Muscle layer of duodenum (tissue), 2 donors: Measurements from ENCODE around the gene NAPA.

Experiments
- H3K27ac ChIP-seq: one replicate; pipeline ENCODE4 v1.7.0; 2013; ENCODE audit warnings: mild to moderate bottlenecking, low read length
- H3K27me3 ChIP-seq: one replicate; pipeline ENCODE4 v1.7.0; 2013; ENCODE audit warnings: low read depth, mild to moderate bottlenecking, control low read depth, low read length
- H3K36me3 ChIP-seq, 2 donors: one replicate each; pipeline ENCODE4 v1.7.0; 2013; ENCODE audit warnings: low read length in 2 of 2, control low read depth in 1 of 2, mild to moderate bottlenecking in 1 of 2; ENCODE audit not compliant: insufficient read depth in 2 of 2, control insufficient read depth in 1 of 2
- H3K4me1 ChIP-seq, 2 donors: one replicate each; pipeline ENCODE4 v1.7.0; 2013; ENCODE audit warnings: low read length in 2 of 2, mild to moderate bottlenecking in 2 of 2, control low read depth in 1 of 2, moderate library complexity in 1 of 2; ENCODE audit not compliant: insufficient read depth in 2 of 2, control insufficient read depth in 1 of 2
- H3K4me3 ChIP-seq, 2 donors: one replicate each; pipeline ENCODE4 v1.7.0; 2013; ENCODE audit warnings: low read length in 2 of 2, low read depth in 1 of 2, mild to moderate bottlenecking in 1 of 2
- H3K9me3 ChIP-seq, 2 donors: one replicate each; pipeline ENCODE4 v1.7.0; 2013; ENCODE audit warnings: low read length in 2 of 2, control low read depth in 1 of 2, mild to moderate bottlenecking in 1 of 2; ENCODE audit not compliant: control insufficient read depth in 1 of 2
- donor health status: healthy.

NAPA gene

GRCh38 chr19:47509170-47509847, 5.6 kb downstream of the NAPA start:
- H3K4me3 ChIP-seq = no peak overlapping the region
- peaks cover 3 to 12% of the 10 kb centered on the region in 2 donors for H3K36me3 ChIP-seq
- no peaks in the 10 kb centered on the region for H3K27me3 ChIP-seq
- H3K4me1 ChIP-seq = peaks cover 39 to 69% of the 10 kb centered on the region in 2 donors
- no peaks in the 10 kb centered on the region for H3K9me3 ChIP-seq
- no peak overlapping the region for H3K27ac ChIP-seq

- Histone ChIP-seq H3K9me3 (no peaks in the 10 kb centered on the region), H3K27ac (no peak overlapping the region), H3K27me3 (no peaks in the 10 kb centered on the region), H3K4me3 (no peak overlapping the region), H3K4me1 (peaks cover 39 to 63% of the 10 kb centered on the region in 2 donors), H3K36me3 (peaks cover 6 to 14% of the 10 kb centered on the region in 2 donors)
These were observed 6.1 kb downstream of the NAPA start for GRCh38 chr19:47508721-47509120.

DNA sequence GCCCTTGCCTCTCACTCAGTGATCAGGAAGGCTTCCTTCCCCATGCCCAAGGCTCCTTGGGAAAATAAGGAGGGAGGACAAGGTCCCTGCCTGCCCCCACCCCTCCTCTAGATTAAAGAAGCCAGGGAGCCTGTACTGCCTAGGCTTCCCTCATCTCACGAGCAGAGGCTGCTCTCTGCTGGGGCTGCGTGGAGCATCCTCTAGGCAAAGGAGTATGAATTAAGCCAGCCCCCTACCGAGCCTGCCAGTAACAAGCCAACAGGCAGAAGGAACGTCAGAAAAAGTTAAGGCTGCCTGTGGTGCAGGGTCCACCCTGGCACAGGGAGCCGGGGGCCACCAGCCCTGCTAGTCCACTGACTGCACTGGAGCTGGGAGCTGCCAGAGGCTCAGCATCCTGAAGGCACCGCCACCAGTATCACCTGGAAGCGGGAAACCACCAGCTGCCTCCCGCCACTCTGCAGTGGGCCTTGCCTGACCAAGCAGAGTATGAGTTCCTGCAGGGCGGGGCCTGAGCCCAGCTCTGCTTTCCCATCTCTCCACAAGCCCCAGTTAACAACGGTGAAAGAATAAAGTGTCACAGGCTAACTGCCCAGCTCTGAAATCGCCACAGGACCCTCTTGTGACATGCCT, 6.8 kb downstream of the NAPA start:
- Histone ChIP-seq H3K27me3 (no peaks in the 10 kb centered on the region), H3K4me1 (peaks cover 32 to 56% of the 10 kb centered on the region in 2 donors), H3K4me3 (no peak overlapping the region), H3K27ac (no peak overlapping the region), H3K9me3 (no peaks in the 10 kb centered on the region), H3K36me3 (peaks cover 13 to 21% of the 10 kb centered on the region in 2 donors)

DNA sequence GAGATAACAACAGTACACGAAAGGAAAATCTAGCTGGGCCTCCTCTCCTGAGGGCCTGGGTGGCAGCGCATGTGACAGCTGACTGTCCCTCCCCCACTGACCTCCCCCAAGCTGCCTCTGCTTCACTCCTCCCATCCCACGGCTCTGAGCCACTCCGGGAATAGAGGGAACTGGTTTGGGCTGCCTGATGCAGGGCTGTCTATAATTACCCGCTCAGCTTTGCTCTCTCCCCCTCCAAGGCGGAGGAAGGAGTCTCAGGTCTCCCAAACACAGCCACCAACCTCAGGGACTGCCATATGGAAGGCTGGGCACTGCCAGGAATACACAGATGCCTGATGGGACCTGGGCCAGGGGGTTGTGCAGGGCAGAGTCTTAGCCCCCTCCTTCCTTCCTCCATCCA, 7.9 kb downstream of the NAPA start:
- peaks cover 22 to 28% of the 10 kb centered on the region in 2 donors for H3K36me3 ChIP-seq
- no peak overlapping the region for H3K4me3 ChIP-seq
- no peak overlapping the region for H3K27ac ChIP-seq
- H3K4me1 ChIP-seq = peaks cover 22 to 46% of the 10 kb centered on the region in 2 donors
- no peaks in the 10 kb centered on the region for H3K27me3 ChIP-seq
- no peaks in the 10 kb centered on the region for H3K9me3 ChIP-seq

DNA sequence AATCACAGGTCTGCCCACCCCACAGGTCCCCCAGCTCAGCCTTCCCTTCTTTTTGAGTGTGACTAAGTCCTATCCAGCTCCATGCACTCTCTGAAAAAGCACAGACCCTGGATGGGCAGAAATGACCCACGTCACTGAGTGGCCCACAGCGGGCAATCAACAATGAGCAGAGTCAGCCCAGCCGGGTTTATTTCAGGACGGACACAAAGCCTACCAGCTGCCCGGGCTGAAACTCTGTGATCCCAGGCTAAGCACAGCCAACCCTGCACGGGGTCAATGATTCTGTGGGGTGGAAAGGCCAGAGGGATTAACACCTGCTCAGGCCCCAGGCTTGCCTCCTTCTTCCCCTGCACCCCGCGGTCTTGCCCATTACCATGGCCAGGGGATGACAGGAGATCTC, 8.4 kb downstream of the NAPA start:
- H3K36me3 ChIP-seq = peaks cover 22 to 28% of the 10 kb centered on the region in 2 donors
- H3K4me1 ChIP-seq = peaks cover 17 to 41% of the 10 kb centered on the region in 2 donors
- H3K27ac ChIP-seq = no peak overlapping the region
- H3K9me3 ChIP-seq = no peaks in the 10 kb centered on the region
- H3K4me3 ChIP-seq = no peak overlapping the region
- no peaks in the 10 kb centered on the region for H3K27me3 ChIP-seq

- H3K27me3 ChIP-seq = no peaks in the 10 kb centered on the region
- H3K27ac ChIP-seq = no peak overlapping the region
- no peaks in the 10 kb centered on the region for H3K9me3 ChIP-seq
- peaks cover 27 to 31% of the 10 kb centered on the region in 2 donors for H3K36me3 ChIP-seq
- H3K4me3 ChIP-seq = no peak overlapping the region
- peaks cover 8 to 31% of the 10 kb centered on the region in 2 donors for H3K4me1 ChIP-seq
These were observed 9.4 kb downstream of the NAPA start for GRCh38 chr19:47505506-47505905.

- H3K4me1 ChIP-seq = peaks cover 0 to 18% of the 10 kb centered on the region in 2 donors
- no peak overlapping the region for H3K27ac ChIP-seq
- H3K27me3 ChIP-seq = no peaks in the 10 kb centered on the region
- H3K36me3 ChIP-seq = peaks cover 42 to 46% of the 10 kb centered on the region in 2 donors
- H3K4me3 ChIP-seq = no peak overlapping the region
- no peaks in the 10 kb centered on the region for H3K9me3 ChIP-seq
These were observed 11.1 kb downstream of the NAPA start for GRCh38 chr19:47503826-47504150.

DNA sequence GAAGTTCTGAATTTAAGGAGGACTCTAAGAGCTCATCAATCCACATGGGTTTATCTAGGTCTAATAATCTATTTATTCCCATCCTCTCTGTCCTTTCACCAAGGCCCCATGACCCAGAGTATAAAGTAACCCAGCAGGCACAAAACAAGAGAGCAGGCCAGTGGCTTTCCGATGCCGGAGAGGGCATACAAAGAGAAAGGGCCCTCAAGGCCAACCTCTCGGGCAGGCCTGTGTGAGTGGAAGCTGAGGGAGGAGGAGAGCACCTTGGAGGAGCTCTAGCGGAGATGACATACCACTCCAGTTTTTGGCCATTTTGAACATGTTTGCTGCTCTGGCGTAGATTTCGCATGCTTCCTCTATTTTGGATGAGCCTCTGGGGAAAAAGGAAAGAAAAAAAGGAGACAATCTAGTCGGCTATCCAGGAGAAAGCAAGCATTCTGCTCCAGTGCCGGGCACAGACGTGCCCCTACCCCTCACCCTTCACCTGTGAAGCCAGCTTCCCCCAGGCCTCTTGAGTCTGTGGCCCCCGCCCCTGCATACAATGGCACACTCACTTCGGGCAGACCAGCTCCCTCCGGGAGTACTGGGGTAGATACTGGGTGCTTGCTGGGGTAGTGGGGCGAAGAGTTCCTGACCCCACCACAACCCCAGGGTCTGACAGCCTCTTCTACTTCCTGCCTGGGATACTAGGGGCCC, 11.6 kb downstream of the NAPA start:
- H3K27me3 ChIP-seq = no peaks in the 10 kb centered on the region
- H3K36me3 ChIP-seq = peaks cover 44 to 51% of the 10 kb centered on the region in 2 donors
- H3K27ac ChIP-seq = no peak overlapping the region
- no peak overlapping the region for H3K4me3 ChIP-seq
- H3K4me1 ChIP-seq = peaks cover 0 to 13% of the 10 kb centered on the region in 2 donors
- no peaks in the 10 kb centered on the region for H3K9me3 ChIP-seq

DNA sequence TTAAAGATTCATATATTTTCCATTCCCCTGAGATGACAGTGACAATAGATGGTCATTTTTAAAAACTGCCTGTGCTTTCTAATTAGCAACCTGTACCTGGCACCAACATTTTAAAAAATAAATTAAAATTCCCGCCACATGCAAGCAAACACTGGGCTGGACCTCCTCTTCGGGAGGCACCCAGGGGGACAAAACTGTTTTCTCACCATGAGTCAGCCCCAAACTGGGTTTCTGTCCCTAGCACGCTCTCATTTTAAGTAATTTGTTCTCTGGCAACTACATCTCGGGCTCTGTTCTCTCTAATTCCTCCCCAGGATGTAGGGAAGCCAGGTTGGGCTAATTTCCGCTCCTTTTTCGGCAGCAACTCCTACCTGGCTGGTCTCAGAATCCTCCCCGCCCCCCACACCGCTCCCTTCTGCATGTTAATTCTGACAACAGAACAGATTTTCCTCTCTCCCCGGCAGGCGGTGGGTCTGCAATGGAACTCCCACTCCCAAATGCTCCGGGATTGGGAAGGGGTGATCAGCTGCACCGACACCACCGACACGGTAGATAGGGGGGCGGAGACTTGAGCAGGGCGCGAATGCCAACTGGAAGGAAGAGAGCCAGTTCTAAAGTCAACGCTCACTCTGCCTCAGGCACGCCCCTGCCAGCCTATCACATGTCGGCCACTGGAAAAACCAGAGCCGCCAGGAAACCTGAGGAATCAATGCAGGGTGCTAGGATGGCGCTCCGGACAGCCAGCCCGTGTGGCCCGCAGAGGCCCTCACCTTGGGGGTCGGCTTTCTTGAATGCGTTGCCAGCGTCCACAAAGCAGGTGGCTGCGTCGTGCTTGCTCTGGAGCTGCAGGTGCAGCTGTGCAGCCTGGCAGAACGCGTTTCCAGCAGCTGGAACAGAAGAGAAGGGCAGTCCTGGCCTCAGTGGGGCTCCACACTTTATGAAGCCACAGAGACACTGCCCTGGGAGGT, 14.7 kb downstream of the NAPA start:
- Histone ChIP-seq H3K27ac (no peak overlapping the region), H3K36me3 (peaks cover 44 to 58% of the 10 kb centered on the region in 2 donors), H3K9me3 (no peaks in the 10 kb centered on the region), H3K4me1 (no peaks in the 10 kb centered on the region), H3K4me3 (no peak overlapping the region), H3K27me3 (no peaks in the 10 kb centered on the region)

GRCh38 chr19:47499371-47499770, 15.5 kb downstream of the NAPA start:
- no peak overlapping the region for H3K27ac ChIP-seq
- no peaks in the 10 kb centered on the region for H3K27me3 ChIP-seq
- H3K36me3 ChIP-seq = peaks cover 44 to 55% of the 10 kb centered on the region in 2 donors
- no peak overlapping the region for H3K4me3 ChIP-seq
- no peaks in the 10 kb centered on the region for H3K9me3 ChIP-seq
- H3K4me1 ChIP-seq = no peaks in the 10 kb centered on the region

DNA sequence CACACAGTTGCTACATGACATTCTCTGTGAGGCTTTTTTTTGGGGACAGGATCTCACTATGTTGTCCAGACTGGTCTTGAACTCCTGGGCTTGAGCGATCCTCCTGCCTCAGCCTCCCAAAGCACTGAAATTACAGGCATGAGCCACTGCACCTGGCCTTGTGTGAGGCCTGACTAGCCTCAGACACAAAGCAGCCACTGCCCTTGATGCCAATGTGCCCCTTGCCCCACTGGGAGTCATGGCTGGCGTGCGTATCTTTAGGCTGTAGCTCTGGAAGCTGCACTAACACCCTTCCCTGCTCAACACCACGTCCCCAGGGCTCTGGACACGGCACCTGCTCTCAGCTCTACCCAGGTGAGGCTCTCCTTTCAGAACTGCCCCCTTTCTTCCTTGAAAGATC, 16.3 kb downstream of the NAPA start:
- no peak overlapping the region for H3K27ac ChIP-seq

More for the DNA sequence above, 16.3 kb downstream of the NAPA start:
- Histone ChIP-seq H3K9me3 (no peaks in the 10 kb centered on the region), H3K4me1 (no peaks in the 10 kb centered on the region), H3K36me3 (peaks cover 40 to 54% of the 10 kb centered on the region in 2 donors), H3K4me3 (no peak overlapping the region), H3K27me3 (no peaks in the 10 kb centered on the region)
